Erythroblast (primary cell): ENCODE data around the gene HACD2.
"Not testable (repeated sequence)": the region's sequence is repeated elsewhere in the genome, so short reads cannot be mapped to it uniquely, and the experiment has no call there.

ENCODE experiments used
- DNase-seq, 2 experiments: peaks; one replicate each; lab custom pipeline; 2025; lab: John Stamatoyannopoulos, UW
- GATA1 ChIP-seq: IDR thresholded peaks from 2 replicates; pipeline ENCODE4 v1.6.1; 2011; ENCODE audit warnings: low read depth, mild to moderate bottlenecking, control low read depth, low read length, moderate library complexity
- POLR2A ChIP-seq: IDR thresholded peaks from 2 replicates; pipeline ENCODE4 v1.6.1; 2011; ENCODE audit warnings: mild to moderate bottlenecking, low read length

The HACD2 gene

DNA sequence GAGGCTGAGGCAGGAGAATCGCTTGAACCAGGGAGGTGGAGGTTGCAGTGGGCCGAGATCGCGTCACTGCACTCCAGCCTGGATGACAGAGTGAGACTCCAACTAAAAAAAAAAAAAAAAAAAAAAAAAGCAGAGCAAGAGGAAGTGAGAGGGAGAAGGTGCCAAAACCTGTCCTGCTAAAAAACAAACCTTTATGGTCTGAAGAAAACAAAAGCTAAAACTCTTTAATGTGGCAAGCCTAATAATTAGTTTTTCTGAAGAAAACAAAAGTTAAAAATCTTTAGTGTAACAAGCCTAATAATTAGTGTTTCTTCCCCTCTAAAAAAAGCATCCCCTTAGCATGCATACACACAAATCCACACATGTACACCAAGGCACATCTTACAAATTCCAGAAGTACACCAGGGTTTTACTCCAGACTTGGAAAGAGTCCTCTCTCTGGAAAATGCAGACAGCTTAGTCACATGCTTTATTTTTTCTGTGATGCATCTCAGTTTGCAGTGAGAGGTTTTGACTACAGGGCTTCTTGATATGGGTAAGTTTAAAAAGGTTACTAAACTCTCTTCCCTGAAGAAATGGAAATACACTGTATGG lies 65.9 kb downstream of the HACD2 start:
- TF ChIP-seq GATA1 = no peak
- TF ChIP-seq POLR2A = no peak
- no peak for DNase-seq

DNA sequence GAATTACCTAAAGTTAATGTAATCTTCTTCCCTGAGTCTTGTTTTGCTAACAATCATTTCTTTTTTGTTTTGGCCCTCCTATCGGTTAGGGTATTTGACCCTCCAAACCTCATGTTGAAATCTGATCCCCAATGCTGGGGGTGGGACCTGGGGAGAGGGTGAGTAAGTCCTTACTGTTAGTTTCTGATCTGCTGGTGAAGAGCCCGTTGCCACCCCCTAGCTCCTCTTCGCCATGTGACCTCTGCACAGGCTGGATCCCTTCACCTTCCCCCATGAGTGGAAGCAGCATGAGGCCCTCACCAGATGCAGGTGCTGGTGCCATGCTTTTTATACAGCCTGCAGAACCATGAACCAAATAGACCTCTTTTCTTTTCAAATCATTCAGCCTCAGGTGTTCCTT lies 73.1 kb downstream of the HACD2 start:
- no peak for DNase-seq
- TF ChIP-seq POLR2A (no peak), GATA1 (no peak)

- TF ChIP-seq POLR2A = no peak
- no peak for TF ChIP-seq GATA1
- DNase-seq = no peak
These were observed 73.8 kb downstream of the HACD2 start for GRCh38 chr3:123511084-123511483.

DNA sequence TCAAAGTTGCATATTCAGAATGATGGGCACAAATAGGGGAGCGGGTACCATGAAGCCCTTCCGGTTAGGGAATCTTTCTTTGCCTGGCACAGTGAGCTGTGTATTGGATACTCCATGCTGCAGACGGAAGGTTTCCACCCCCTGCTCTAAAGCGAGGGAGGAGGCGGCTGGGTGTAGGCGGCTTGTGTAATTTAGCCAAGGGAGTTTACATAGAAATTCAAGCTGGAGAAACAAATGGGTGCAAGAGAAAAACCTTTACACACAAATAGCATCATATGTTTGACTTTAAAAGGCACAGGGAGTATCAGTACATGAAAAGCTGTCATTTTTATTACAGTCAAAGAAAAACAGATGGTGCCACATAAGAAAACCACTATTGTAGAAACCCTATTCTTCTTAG lies 76.7 kb downstream of the HACD2 start:
- no peak for DNase-seq
- TF ChIP-seq GATA1 (no peak), POLR2A (no peak)

- no peak for DNase-seq
These were observed 79.0 kb downstream of the HACD2 start for GRCh38 chr3:123505820-123506219.

GRCh38 chr3:123503203-123503602 lies 81.7 kb downstream of the HACD2 start:
- no peak for TF ChIP-seq POLR2A
- TF ChIP-seq GATA1 = no peak

More at GRCh38 chr3:123505820-123506219, 79.0 kb downstream of the HACD2 start:
- no peak for TF ChIP-seq GATA1
- TF ChIP-seq POLR2A = no peak

DNA sequence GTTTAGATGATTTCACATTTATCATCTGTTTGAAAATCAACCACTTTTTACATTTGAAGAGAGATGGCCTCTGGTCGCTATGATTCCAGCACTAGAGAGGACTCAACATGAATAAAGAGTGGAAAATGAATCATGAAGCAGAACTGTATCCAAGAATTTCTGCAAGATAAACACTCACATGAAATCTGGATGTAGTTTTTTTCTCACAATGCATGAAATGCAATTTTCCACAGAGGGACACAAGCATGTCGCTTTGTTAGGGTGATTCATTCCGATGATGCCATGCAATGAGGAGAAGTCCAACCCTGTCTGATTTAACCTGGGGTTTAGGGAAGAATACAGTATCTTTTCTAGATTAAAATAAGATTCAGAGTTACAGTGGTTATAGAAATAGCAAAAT lies 85.5 kb downstream of the HACD2 start:
- no peak for TF ChIP-seq GATA1
- no peak for TF ChIP-seq POLR2A
- no peak for DNase-seq

More at GRCh38 chr3:123503203-123503602, 81.7 kb downstream of the HACD2 start:
- no peak for DNase-seq

DNA sequence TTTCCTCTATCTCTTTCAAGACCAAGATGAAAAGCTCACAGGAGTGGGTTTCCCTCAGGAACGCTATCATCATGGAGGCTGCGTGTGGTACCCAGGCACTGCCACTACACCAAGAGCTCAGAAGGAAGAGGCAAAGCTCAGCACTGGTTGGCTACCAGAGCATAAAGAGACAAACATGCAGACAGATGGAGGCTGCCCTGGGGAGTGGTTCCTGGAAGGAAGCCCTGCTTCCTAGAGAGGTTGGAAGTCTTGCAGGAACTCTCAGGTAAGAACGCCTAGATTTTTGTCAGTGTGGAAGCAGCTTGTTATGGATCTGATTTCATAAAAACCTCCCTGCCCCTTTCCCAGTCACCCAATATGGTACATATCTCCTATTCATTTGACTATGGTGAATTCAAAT lies 86.1 kb downstream of the HACD2 start:
- DNase-seq = no peak
- TF ChIP-seq POLR2A (no peak), GATA1 (no peak)

GRCh38 chr3:123493912-123494311 lies 90.9 kb downstream of the HACD2 start:
- DNase-seq = no peak
- TF ChIP-seq GATA1 = no peak
- TF ChIP-seq POLR2A = no peak

DNA sequence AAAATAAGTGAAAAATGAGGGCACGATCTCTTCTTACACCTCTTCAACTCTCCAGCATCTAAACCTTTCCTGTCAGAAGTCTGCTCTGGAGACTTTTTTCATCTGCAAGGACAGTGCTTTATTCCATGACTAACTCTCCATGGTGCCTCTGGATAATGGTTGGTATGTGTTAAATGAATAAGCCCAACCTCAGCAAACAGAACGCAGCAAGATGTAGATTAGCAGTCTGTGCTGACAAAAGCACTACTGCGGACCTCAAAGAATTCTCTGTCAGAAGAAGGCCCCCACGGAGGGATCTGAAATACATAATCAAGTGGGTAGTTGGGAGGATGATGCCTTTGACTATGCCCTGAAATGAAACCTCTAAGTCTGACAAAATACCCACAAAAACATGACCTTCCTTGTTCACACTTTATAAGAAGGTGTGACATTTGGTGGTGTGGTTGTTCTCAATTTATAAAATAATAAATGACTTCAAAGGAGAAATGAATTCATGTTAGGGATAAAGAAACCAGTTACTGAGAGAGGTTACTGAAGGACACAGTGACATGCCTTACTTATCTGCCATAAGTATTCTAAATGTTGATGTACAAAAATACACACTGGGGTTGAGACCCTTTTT lies 92.8 kb downstream of the HACD2 start:
- no peak for TF ChIP-seq POLR2A
- no peak for TF ChIP-seq GATA1
- DNase-seq = no peak

DNA sequence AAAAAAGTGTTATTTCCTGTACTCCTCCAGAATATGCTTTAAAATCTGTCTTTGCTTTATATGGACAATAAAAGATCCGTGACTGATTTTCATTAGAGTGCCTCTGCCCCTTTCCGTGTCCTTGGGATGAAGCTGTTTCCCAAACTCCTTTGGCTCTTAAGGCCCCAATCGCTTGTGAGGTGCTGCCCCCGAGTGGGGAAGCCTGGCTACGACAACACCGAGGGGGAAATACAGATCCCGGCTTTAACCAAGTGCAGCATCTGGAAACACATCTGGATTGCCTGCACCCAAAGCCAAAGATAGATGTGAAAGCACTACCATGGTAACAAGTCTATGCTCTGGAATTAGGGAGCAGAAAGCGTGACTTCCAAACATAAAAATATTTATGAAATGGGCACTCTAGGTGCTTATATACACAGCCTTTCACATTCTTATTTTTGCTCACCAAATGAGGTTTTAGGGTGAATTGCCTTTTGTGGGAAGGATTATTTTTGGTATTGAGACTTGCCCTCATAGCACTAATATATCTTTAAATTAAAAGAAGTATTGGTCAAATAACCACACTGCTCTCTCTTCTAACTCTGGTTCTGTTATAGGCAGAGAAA lies 95.4 kb downstream of the HACD2 start:
- peak; percentile 54 to 69 for DNase-seq
- TF ChIP-seq POLR2A (no peak), GATA1 (no peak)

DNA sequence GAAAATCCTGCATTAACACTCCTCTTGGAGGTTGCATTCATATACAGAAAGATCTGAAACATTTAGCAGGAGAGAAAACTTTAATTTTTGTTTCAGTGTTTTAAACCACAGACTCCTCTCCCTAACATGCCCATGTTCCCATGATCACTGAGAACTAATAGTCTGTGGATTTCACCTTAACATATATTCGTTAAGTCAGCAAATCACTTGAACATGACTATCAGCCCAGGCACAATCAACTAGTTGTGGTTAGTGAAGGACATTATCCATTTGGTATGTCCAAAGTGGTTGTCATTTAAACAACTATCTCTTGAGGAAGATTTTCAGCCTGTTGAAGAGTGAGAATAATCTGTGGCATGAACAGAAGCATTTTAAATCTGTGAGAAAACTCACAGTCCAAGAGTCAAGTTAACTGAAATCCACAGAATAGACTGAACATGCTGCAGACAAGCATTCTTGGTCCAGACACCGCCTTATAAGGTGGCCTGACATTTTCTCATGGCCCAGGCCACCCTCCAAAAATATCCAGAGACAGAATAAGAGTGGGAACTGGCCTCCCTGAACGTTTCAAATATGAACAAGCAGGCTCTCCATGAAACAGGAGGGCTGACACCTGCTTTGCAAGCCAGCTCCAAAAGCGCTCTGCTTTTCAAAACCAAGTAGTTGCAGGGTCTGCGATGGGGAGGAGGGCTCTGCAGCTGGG lies 96.1 kb downstream of the HACD2 start:
- TF ChIP-seq GATA1 = no peak
- no peak for TF ChIP-seq POLR2A

GRCh38 chr3:123487063-123487462 lies 97.8 kb downstream of the HACD2 start:
- DNase-seq = not testable (repeated sequence)

More for the DNA sequence above, 96.1 kb downstream of the HACD2 start:
- DNase-seq = no peak

- no peak for TF ChIP-seq POLR2A
- TF ChIP-seq GATA1 = no peak
- DNase-seq = no peak
These were observed 98.4 kb downstream of the HACD2 start for GRCh38 chr3:123486460-123486859.

DNA sequence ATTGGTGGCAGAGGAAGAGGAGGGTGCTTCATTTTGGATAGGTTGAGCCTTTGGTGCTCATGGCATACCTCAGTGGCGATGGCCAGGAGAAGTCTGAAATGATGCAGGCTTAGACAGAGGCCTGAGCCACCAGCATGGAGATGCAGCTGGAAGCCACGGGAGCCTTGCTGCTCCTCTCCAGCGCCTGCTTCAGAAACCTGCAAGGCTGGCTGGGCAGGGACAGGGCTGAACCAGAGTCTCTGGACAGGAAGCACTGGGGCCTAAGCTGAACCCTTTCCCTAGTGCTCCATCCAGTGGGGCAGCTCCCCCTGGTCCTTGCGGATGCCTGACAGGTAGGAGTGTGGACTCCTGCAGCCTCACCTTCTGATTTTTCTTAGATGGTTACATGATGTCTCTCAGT lies 99.3 kb downstream of the HACD2 start:
- no peak for TF ChIP-seq POLR2A
- TF ChIP-seq GATA1 = no peak
- no peak for DNase-seq

DNA sequence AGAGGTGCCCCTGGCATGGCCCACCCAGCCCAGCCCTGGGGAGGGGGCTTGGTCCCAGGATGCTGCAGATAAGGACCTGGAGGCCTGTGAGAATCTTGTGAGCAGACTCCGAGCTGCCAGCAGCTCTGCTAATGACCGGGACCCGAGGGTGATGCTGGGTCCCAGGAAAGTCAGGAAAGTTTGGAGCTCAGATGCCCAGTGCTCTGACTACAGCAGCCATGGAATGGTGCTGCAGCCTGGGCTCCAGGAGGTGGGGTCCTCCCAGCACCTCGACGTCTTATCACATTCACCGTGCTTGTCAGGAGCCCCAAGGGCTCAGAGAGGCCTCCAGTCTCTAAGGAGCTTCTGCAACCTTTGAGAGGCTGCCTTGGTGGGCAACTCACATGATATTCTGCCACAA lies 101.7 kb downstream of the HACD2 start:
- no peak for TF ChIP-seq GATA1
- TF ChIP-seq POLR2A = no peak
- DNase-seq = no peak
